AG08395 (cell line): ENCODE measurements around the gene PAWR.
"Not testable (repeated sequence)": the region's sequence is repeated elsewhere in the genome, so short reads cannot be mapped to it uniquely, and the experiment has no call there.

Experiments
- DNase-seq: peaks from one replicate; pipeline ENCODE4 v3.0.0; 2012; ENCODE audit warnings: mixed read lengths, low spot score

PAWR gene

GRCh38 chr12:79686171-79686570 lies 4.6 kb downstream of the PAWR start:
- DNase-seq, result no peak

GRCh38 chr12:79685068-79685467 lies 5.7 kb downstream of the PAWR start:
- peak; percentile 46 for DNase-seq

GRCh38 chr12:79684338-79684737 lies 6.4 kb downstream of the PAWR start:
- not testable (repeated sequence) for DNase-seq

- no peak for DNase-seq
These were observed 8.2 kb downstream of the PAWR start for GRCh38 chr12:79682593-79682992.

GRCh38 chr12:79681008-79681590 lies 9.7 kb downstream of the PAWR start:
- DNase-seq, result no peak

- DNase-seq, result no peak
These were observed 10.7 kb downstream of the PAWR start for GRCh38 chr12:79680051-79680450.

GRCh38 chr12:79678306-79678705 lies 12.5 kb downstream of the PAWR start:
- no peak for DNase-seq

- DNase-seq, result no peak
These were observed 13.1 kb downstream of the PAWR start for GRCh38 chr12:79677672-79678071.

GRCh38 chr12:79676579-79676978 lies 14.2 kb downstream of the PAWR start:
- DNase-seq, result no peak

- DNase-seq, result no peak
These were observed 16.1 kb downstream of the PAWR start for GRCh38 chr12:79674629-79675028.

GRCh38 chr12:79673354-79673753 lies 17.4 kb downstream of the PAWR start:
- DNase-seq, result no peak

- no peak for DNase-seq
These were observed 22.7 kb downstream of the PAWR start for GRCh38 chr12:79668113-79668512.

- no peak for DNase-seq
These were observed 25.4 kb downstream of the PAWR start for GRCh38 chr12:79665212-79665887.

GRCh38 chr12:79664518-79664917 lies 26.2 kb downstream of the PAWR start:
- DNase-seq, result no peak

GRCh38 chr12:79662046-79662811 lies 28.5 kb downstream of the PAWR start:
- DNase-seq, result no peak

- DNase-seq, result no peak
These were observed 29.1 kb downstream of the PAWR start for GRCh38 chr12:79661629-79662028.

GRCh38 chr12:79659961-79660431 lies 30.8 kb downstream of the PAWR start:
- DNase-seq, result peak; percentile 3

- DNase-seq, result peak; percentile 48
These were observed 32.5 kb downstream of the PAWR start for GRCh38 chr12:79658221-79658620.

GRCh38 chr12:79657136-79657535 lies 33.6 kb downstream of the PAWR start:
- DNase-seq, result no peak

GRCh38 chr12:79655036-79655435 lies 35.7 kb downstream of the PAWR start:
- no peak for DNase-seq

GRCh38 chr12:79652521-79652920 lies 38.2 kb downstream of the PAWR start:
- DNase-seq, result no peak

- no peak for DNase-seq
These were observed 40.3 kb downstream of the PAWR start for GRCh38 chr12:79650440-79650839.

GRCh38 chr12:79648881-79649280 lies 41.9 kb downstream of the PAWR start:
- DNase-seq, result peak; percentile 15
